ENCODE measurements around the gene TNRC6B.

TNRC6B gene

DNA sequence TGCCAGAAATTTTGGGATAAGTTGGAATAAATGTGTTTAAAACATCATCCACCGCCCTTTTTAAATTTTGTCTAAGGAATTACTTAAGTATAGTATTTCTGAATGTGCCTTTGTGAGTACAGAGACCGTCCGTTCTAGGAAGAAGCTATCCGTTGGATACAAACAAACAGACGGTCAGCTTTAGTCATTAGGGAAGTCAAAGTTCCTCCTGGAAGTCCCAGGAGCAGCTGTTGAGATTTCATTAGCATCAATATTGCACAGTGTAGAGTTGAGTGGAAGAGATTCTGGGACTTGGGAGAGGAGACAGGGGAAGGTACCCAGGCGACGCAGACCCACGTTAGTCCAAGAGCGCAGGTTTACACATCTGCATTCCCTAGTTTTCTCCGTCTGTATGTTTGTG is 152.9 kb downstream of the TNRC6B start:
- Histone ChIP-seq H3K27ac (ENCODE audit: low read length) (no peak overlapping the region), H3K79me2 (ENCODE audit: low read length) (no peaks in the 10 kb centered on the region), H2AFZ (ENCODE audit: low read length) (no peak overlapping the region), H3F3A (ENCODE audit: insufficient read depth, low read length) (no peaks in the 10 kb centered on the region), H3K9ac (ENCODE audit: low read length) (no peak overlapping the region), H3K4me1 (ENCODE audit: low read length) (no peaks in the 10 kb centered on the region), H3K36me3 (replicated peaks; ENCODE audit: insufficient read depth, low read length) (no peaks in the 10 kb centered on the region), H3K9me2 (replicated peaks; ENCODE audit: insufficient read depth, low read length) (no peaks in the 10 kb centered on the region), H3K4me2 (ENCODE audit: low read depth, low read length) (no peak overlapping the region), H3K4me3 (ENCODE audit: low read length) (no peak overlapping the region), H4K20me1 (ENCODE audit: insufficient read depth, low read length) (no peaks in the 10 kb centered on the region), H3K9me3 (replicated peaks; ENCODE audit: insufficient read depth, low read length) (no peaks in the 10 kb centered on the region), H3K27me3 (replicated peaks; ENCODE audit: insufficient read depth, low read length) (no peaks in the 10 kb centered on the region)
- no peak for DNase-seq
- TF ChIP-seq, protein P1, sequence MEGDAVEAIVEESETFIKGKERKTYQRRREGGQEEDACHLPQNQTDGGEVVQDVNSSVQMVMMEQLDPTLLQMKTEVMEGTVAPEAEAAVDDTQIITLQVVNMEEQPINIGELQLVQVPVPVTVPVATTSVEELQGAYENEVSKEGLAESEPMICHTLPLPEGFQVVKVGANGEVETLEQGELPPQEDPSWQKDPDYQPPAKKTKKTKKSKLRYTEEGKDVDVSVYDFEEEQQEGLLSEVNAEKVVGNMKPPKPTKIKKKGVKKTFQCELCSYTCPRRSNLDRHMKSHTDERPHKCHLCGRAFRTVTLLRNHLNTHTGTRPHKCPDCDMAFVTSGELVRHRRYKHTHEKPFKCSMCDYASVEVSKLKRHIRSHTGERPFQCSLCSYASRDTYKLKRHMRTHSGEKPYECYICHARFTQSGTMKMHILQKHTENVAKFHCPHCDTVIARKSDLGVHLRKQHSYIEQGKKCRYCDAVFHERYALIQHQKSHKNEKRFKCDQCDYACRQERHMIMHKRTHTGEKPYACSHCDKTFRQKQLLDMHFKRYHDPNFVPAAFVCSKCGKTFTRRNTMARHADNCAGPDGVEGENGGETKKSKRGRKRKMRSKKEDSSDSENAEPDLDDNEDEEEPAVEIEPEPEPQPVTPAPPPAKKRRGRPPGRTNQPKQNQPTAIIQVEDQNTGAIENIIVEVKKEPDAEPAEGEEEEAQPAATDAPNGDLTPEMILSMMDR (IDR thresholded peaks at IDR 0.05; ENCODE audit: low read length): no peak
- TF ChIP-seq EZH2 (optimal IDR thresholded peaks at IDR 0.05; ENCODE audit: low read depth, low read length) (no peak), EZH2phosphoT487 (IDR thresholded peaks at IDR 0.05; ENCODE audit: low read length) (no peak)

DNA sequence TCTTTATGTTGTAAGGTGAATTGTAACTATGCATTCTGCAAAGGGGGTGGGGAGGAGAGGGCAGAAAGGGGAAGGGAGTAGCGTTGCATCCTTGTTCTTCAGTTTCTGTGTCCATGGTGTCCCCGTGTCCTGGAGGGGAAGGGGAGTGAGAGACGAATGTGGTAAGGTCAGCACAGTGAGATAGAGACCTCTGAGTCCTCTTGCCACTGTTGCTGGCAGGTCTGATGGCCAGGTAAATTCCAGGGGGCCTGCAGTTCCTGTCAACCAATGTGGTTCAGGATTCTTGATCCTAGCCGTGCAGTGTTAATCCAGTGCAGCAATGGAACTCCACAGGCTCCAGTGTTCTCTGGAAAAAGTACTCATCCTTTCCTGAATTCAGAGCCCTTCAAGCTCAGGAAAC is 154.0 kb downstream of the TNRC6B start:
- TF ChIP-seq EZH2phosphoT487 (IDR thresholded peaks at IDR 0.05; ENCODE audit: low read length) (no peak), EZH2 (optimal IDR thresholded peaks at IDR 0.05; ENCODE audit: low read depth, low read length) (no peak)
- TF ChIP-seq, protein P1 (IDR thresholded peaks at IDR 0.05; ENCODE audit: low read length): no peak
- no peak for DNase-seq
- H3K27me3 ChIP-seq (replicated peaks; ENCODE audit: insufficient read depth, low read length): no peaks in the 10 kb centered on the region
- no peaks in the 10 kb centered on the region for H3K36me3 ChIP-seq (replicated peaks; ENCODE audit: insufficient read depth, low read length)
- H3K9me3 ChIP-seq (replicated peaks; ENCODE audit: insufficient read depth, low read length): no peaks in the 10 kb centered on the region
- H3K79me2 ChIP-seq (ENCODE audit: low read length): no peaks in the 10 kb centered on the region
- H3K4me2 ChIP-seq (ENCODE audit: low read depth, low read length): no peak overlapping the region
- H3K27ac ChIP-seq (ENCODE audit: low read length): no peak overlapping the region
- no peaks in the 10 kb centered on the region for H3K9me2 ChIP-seq (replicated peaks; ENCODE audit: insufficient read depth, low read length)
- H4K20me1 ChIP-seq (ENCODE audit: insufficient read depth, low read length): no peaks in the 10 kb centered on the region
- H3K9ac ChIP-seq (ENCODE audit: low read length): no peak overlapping the region
- no peaks in the 10 kb centered on the region for H3F3A ChIP-seq (ENCODE audit: insufficient read depth, low read length)
- H3K4me3 ChIP-seq (ENCODE audit: low read length): no peak overlapping the region
- no peaks in the 10 kb centered on the region for H3K4me1 ChIP-seq (ENCODE audit: low read length)
- H2AFZ ChIP-seq (ENCODE audit: low read length): no peak overlapping the region

DNA sequence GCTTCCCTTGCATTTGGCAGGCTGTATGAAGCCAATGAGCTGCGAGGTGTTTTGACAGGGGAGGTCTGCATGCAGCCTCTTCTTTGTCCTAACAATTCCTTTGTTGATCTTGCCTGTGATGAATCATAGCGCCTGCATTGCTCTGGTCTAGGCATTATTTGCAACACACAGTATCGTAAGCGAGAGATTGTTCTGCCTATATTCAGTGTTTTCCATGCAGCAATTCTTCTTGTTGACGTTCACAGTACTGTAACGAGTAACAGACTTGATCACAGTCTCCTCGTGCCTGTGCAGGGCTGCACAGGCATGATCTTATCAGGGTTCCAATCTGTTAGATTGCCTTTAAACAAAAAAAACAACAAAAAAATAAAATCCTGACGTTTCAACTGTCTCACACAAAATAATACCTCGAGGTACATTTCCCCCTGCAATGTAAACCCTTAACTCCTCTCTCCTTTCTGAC is 154.6 kb downstream of the TNRC6B start:
- Histone ChIP-seq H3F3A (ENCODE audit: insufficient read depth, low read length) (no peaks in the 10 kb centered on the region), H3K9ac (ENCODE audit: low read length) (no peak overlapping the region), H3K36me3 (replicated peaks; ENCODE audit: insufficient read depth, low read length) (no peaks in the 10 kb centered on the region), H3K4me3 (ENCODE audit: low read length) (no peak overlapping the region), H2AFZ (ENCODE audit: low read length) (no peak overlapping the region), H3K27me3 (replicated peaks; ENCODE audit: insufficient read depth, low read length) (no peaks in the 10 kb centered on the region), H3K4me1 (ENCODE audit: low read length) (no peaks in the 10 kb centered on the region), H3K79me2 (ENCODE audit: low read length) (no peaks in the 10 kb centered on the region), H3K9me3 (replicated peaks; ENCODE audit: insufficient read depth, low read length) (no peaks in the 10 kb centered on the region), H3K4me2 (ENCODE audit: low read depth, low read length) (no peak overlapping the region), H4K20me1 (ENCODE audit: insufficient read depth, low read length) (no peaks in the 10 kb centered on the region), H3K9me2 (replicated peaks; ENCODE audit: insufficient read depth, low read length) (no peaks in the 10 kb centered on the region), H3K27ac (ENCODE audit: low read length) (no peak overlapping the region)
- TF ChIP-seq EZH2 (optimal IDR thresholded peaks at IDR 0.05; ENCODE audit: low read depth, low read length) (no peak), EZH2phosphoT487 (IDR thresholded peaks at IDR 0.05; ENCODE audit: low read length) (no peak)
- TF ChIP-seq, protein P1 (IDR thresholded peaks at IDR 0.05; ENCODE audit: low read length): no peak
- DNase-seq: no peak
